CD4-positive, alpha-beta T cell treated with Interleukin-1 beta for 1 hour (primary cell): ENCODE measurements around the gene PRPF6.
"Not testable (repeated sequence)": the region's sequence is repeated elsewhere in the genome, so short reads cannot be mapped to it uniquely, and the experiment has no call there.

ENCODE experiments used
- DNase-seq, 2 donors: peaks; one replicate each; pipeline ENCODE4 v3.0.0-alpha.2; 2020 to 2022

Gene PRPF6

GRCh38 chr20:63961664-63962425, 19.1 kb upstream of the PRPF6 start:
- DNase-seq, result no peak

DNA sequence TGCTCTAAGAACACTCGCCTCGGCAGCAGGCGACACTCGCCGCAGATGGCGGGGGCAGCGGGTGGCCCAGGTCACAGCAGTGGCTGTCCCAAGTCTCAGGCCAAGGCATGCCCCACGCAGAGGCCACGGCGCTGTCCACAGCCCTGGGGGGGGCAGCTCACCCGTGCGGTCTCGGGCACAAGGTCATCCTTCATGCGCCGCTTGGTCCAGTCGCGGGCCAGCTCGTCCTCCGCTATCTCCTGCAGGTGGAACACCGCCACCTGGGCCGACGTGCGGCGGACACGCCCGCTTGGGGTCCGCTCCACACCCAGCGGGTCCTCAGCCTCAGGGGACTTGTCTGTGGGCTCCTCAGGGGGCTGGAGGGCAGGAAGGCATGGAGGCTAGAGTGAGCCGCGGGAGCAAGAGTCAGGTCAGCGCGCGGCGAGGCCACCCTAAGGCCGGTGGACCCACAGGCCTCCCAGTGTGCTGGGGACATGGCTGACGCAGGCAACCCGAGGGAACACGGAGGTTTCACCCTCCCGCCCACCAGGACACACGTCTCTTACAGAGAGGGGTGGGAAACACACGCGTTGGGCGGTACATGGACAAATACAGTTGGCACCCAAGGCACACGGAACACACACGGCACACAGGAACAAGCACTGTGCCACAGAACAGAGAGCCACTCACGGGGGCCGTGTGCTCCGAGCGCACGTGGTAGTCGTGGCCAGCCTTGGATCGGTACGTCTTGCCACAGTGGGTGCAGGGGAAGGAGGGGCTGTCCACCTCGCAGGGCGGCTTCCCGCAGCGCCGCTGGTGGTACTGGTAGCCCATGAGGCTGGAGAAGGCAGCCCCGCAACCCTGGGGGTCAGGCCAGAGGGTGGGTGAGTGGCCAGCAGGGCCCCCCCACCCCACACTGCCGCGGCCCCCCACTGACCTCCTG, 18.2 kb upstream of the PRPF6 start:
- no peak for DNase-seq

DNA sequence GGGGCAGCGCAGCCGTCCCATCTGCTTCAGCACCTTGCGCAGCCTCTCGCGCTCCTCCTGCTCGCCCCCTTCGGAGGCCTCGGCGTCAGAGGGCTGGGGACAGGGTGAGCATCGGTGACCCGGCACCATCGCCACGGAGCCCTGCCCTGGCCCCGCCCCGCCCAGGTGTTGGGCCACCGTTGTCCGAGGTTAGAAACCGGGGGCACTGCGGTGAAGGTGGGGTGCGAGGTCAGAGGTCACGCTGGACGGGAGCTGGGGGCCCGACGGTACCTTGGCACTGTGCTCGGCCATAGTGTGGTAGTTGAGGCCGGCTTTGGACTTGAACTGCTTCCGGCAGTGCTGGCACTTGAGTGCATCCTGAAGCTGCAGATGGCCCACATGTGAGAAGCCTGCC, 17.6 kb upstream of the PRPF6 start:
- DNase-seq, result no peak

- DNase-seq, result no peak
These were observed 17.1 kb upstream of the PRPF6 start for GRCh38 chr20:63963784-63964301.

DNA sequence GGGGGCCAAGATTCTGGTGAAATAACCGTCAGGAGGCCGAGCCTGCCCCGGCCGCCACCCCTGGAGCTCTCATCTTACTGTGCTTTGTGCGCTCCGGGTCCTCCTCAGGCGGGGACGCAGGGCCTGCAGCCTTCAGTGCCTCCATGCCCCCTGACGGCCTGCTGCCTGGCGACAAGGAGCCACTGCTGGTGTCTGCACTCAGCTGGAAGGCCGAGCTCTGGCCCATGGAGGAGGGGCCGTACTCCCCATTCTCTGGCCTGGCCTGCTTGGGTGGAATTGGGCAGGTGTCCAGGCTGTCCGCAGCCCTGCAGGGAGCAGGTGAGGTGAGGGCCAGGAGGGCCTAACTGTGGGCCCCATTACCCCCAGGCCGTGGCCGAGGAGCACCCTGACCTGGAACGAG, 16.5 kb upstream of the PRPF6 start:
- no peak for DNase-seq

DNA sequence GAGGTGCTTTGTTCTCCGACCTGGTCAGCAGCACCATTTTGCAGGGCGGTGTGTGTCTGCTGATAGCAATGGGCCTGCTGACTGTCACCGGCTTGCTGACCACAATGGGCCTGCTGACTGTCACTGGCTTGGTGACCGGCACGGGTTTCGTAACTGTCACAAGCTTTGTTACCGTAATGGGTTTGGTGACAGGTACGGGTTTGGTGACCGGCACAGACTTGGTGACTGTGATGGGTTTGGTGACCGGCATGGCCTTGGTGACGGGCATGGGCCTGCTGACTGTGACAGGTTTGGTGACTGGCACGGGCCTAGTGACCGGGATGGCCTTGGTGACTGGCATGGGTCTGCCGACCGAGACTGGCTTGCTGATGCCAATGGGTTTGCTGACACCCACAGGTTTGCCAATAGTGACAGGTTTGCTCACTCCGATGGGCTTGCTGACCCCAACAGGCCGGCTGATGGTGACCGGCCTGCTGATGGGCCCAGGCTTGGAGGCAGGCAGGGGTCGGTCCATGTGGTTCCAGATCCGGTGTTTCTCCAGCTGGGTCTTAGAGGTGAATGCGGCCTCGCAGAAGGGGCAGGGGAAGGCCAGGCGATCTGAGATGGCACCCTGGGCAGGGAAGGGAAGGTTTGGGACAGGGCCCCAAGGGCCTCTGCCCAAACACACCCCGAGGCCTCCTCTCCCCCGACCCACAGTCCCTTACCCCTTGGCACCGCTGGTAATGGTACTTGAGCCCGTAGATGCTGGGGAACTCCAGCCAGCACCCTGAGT, 14.6 kb upstream of the PRPF6 start:
- no peak for DNase-seq

GRCh38 chr20:63966944-63967322, 14.0 kb upstream of the PRPF6 start:
- no peak for DNase-seq

DNA sequence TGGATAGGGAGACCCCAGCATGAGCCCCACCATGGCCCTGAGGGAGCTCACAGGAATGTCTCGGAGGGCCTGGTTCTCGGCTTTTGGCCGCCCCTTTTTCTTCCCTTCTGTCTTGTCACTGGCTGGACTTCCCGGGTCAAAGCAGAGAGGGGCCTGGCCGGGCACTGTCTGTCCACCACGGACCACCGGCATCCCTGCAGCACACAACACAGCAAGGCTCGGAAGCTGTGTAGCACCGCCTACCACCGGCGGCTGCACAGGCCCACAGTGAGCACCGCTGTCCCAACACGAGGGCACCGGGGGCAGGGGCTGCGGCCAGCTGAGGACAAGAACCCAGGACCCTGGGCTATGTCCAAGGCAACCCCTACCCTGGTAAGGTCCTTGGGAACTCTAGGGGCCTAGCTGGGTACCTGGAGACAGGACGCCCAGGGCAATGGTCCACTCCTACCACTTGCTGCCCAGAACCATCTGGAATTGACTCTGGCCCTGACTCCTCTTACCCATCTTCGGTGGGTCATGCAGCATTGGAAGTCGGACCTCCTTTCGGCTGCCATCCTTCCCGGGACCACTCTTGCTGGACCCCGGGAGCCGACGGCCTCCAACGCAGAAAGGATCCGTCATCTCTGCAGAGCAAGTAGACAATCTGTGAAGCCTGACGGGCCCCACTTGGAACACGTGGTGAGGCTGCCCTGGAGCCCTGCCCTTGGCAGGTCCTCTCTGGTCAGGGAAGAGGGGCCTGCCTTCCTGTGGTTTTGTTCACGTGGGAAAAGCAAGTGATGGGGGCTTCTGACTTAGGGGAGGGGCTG, 13.4 kb upstream of the PRPF6 start:
- DNase-seq, result no peak

GRCh38 chr20:63968136-63968927, 12.6 kb upstream of the PRPF6 start:
- DNase-seq, result no peak

DNA sequence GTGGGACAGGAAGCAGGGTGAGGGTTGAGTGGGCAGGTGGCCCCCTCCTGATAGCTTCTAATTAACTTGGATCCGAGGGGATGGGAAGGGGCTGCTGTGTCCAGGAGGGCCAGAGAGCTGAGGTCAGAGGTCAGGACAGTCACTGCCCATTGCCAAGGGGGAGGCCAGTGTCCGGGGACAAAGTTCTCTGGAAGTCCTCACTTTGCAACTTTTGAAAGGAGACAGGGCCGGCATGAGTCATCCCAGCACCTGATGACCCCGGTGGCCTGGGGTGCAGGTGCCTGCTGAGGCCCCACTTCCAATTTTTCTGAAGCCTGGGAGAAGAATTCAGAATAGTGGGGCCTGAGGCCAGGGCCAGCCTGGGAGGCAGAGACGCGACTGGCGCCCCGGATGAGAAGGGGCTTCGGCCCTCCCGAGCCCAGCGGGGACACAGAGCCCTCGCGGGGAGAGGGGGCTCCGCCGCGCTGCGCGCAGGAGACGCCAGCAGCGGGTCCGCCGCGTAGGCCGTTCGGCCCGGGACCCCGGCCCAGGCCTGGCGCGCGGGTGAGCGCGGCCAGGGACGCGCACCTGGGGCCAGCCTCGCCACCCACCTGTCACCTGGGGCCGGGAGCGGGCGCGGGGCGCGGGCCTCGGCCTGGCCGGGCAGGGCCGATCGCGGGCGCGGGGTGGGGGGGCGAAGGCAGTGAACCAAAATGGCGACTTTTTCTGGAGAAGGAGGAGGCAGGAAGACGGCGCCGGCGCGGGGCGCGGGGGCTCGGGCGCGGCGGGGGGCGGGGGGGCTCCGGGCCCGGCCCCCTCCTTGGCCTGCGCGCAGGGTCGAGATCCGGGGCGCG, 11.8 kb upstream of the PRPF6 start:
- peak in 1 of 2 donors; percentile 37 for DNase-seq

- peak; percentile 66 to 69 for DNase-seq
These were observed 10.9 kb upstream of the PRPF6 start, which contains the start of gene ZNF512B for GRCh38 chr20:63969838-63970713. ZNF512B (minus strand) TSS chr20:63969930; CDS start chr20:63967950, 1,980 bp downstream.

- DNase-seq, result no peak
These were observed 10.1 kb upstream of the PRPF6 start for GRCh38 chr20:63970714-63971431.

DNA sequence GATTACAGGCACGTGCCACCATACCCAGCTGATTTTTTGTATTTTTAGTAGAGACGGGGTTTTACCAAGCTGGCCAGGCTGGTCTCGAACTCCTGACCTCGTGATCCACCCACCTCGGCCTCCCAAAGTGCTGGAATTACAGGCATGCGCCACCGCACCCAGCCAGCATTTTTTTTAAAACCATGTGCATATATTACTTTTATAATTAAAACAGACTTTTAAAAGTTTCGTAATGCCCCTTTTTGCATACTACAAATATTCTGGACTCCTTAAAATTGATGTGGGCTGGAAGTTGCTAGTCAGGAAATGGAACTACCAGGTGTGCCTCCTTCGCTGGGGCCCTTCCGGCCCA, 9.0 kb upstream of the PRPF6 start:
- not testable (repeated sequence) for DNase-seq

- DNase-seq, result no peak
These were observed 8.4 kb upstream of the PRPF6 start for GRCh38 chr20:63972312-63973159.

- no peak for DNase-seq
These were observed 7.8 kb upstream of the PRPF6 start for GRCh38 chr20:63973160-63973479.

GRCh38 chr20:63973636-63974401, 7.1 kb upstream of the PRPF6 start:
- peak; percentile 78 to 79 for DNase-seq
